ENCODE measurements around the gene NR2E1.
A peak's percentile ranks its signal among the peaks of the same experiment; 100 is the strongest.

NR2E1 gene

DNA sequence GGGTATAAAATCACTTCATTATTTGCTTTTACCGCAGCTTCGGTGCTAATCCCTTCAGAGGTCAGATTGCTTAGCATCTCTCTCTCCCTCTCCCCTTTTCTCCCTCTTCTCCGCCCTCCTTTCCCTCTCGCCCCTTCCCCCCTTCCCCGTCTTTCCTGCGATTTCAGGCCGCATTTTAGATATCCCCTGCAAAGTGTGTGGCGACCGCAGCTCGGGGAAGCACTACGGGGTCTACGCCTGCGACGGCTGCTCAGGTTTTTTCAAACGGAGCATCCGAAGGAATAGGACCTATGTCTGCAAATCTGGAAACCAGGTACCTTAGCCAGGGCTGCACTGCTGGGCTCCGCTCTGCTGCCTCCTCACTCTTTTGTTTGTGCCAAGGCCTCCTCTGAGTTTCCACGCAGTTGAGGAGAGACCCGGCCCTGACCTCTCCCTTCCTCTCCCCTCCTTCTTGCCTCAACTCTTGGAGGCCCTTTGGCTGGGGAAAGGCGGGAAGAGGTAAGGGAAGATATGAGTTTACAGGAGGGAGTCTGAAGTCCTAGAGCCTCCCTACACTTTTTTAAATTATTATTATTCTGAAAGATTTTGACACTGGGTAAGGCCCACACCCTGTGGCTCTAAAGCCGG, 5.6 kb downstream of the NR2E1 start:
- DNase-seq (ENCODE audit: low read depth): no peak

DNA sequence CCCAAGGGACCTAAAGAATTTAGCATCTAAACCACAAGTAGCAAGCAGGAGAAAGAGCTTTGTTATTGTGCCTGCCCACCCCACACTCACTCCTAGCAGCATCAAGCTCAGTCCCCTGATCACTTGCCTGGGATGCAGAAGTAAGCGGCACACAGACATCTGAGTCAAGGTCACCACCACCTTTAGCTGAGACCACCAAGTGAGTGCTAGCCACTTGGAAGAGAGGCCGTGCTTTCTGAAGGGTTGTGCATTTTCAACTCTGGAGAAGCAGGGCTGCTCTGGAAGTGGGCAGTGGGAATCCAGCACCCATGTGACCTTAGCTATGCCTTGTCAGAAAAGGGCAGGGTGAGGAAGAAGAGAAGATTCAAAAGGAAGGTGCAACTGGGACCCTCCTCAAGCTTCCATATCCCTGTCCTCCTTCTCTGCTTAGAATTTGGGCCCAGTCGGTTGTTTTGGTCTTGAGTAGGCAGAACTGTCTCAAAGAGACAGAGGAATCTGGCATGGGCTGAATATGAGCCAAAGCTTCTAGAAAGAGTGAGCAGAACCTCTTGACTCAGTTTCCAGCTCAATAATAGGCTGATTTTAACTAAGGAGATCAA, 6.2 kb downstream of the NR2E1 start:
- no peak for DNase-seq (ENCODE audit: low read depth)

DNA sequence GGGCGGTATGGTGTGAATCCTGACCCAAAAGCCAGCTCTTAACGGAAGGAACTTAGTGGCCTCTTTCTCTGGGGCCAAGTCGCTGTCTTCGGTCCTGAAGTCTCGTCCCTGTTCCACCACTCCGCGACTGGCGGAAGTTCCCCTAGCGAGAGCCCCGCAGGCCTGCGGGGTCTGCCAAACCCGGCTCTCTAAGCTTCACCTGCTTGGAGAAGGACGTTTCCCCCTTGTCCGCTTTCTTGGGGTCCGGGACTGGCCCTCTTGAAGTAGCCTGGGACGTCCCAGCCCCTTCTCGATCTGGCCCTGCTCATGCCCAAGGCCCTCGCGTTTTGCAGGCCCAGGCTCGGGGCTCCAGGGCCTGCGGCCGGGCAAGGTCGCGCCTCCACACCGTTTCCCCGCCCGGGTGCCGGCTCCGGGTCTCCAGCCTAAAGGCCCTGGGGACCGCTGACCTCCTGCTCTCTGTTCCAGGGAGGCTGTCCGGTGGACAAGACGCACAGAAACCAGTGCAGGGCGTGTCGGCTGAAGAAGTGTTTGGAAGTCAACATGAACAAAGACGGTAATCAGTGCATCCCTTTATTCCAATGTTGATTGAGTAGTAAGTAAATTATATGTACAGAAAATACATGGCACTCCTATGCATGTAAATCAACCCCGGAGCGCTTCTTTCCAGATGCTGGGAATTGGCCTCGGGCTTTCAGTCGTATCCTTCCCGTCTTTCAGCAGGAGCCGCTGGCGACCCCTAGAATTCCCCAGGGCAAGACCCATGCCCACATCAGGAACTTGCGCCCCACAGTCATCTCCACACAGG, 8.8 kb downstream of the NR2E1 start:
- DNase-seq (ENCODE audit: low read depth): peak; percentile 13

DNA sequence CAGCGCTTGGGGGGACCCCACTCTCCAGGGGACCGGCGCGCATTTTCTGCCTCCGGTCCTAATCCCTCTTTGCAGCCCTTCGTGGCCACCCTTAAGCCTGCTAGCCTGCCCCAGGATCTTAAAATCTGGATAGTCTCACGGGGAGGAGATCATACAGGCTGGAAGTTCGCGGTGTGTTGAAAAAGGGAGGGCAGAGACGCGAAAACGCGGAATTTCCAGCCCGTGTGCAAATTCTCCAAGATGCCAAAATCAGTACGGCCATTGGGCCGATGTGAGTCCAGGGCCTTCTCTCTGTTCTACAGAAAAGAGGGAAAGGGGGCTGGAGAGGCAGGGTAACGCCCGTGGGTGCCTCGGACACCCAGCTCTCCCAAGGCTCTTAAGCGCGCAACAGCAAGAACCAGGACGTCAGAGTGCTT, 9.4 kb downstream of the NR2E1 start:
- DNase-seq (ENCODE audit: low read depth): no peak

DNA sequence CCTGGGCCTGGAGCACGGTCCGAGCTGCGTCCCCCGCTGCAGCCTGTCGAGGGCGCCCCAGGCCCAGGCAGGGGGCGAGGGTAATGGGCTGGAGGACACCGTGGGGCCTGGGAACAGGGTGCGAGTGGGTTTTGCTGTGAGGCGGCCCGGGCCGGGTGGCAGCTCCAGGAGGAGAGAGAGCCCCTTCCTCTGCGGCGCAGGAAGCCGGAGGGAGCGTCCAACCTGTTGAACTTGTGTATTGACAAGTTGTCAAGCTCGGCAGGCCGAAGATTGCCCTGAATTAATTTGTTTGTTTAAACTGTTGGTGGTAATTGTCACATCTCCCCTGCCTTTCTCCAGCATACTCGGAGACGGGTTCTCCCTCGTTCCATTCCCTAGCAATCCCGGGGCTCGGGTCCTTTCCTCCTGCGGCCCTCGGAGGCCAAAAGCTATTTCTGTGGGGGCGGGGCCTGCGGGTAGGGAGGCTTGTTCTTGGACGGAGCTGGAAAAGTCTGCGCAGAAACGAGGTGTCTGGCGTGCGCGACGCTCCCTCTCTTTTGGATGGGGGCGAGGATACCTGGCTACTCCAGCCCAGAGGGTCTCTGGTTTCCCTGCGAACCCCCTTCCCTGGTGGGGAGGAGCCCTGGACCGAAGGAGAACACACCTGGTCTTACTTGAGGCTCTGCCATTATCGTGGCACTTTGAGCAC, 9.9 kb downstream of the NR2E1 start:
- no peak for DNase-seq (ENCODE audit: low read depth)

DNA sequence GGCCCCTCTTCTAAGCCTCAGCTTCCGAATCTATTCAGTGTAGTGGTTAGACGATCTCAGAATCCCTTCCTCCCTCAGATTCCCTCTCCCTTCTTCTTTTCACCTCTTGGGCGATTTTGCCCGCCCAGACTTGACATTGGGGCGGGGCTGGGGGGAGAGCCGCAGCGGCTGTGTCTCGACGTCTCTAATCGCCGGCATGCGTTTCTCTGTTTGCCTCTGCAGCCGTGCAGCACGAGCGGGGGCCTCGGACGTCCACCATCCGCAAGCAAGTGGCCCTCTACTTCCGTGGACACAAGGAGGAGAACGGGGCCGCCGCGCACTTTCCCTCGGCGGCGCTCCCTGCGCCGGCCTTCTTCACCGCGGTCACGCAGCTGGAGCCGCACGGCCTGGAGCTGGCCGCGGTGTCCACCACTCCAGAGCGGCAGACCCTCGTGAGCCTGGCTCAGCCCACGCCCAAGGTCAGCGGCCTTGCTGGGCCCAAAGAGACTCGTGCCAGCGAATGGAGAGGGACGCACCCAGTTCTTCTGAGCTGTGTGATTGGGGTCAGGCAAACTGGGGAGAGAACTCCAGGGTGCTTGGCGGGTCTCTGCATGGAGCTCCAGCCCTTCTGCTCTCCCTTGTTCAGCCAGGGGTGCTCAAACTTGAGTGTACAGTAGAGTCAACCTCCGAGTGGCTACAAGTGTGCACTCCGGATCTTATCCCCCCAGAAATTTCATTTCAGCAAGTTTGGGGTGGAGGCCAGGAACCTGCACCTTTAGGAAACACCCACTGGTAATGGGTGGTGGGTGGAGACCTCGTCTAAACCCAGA, 10.7 kb downstream of the NR2E1 start:
- DNase-seq (ENCODE audit: low read depth): no peak

DNA sequence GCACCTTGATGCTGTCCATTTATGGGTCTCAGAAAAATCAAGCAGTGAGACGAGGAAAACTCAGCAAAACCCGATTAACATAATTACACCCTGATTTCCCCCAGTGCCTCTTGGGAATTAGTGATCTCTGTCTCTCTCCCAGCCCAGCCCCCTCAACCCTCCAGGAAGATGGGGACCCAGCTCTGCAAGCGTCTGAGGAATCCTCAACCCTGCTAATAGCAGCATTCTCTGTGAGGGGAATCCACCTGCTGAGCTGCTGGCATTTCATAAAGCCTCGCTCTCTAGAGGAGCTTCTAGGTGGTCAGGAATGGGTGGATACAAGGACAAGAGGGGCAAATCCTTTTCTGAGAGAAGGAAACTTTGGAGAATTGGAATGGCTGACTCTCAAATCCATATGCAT, 13.9 kb downstream of the NR2E1 start:
- DNase-seq (ENCODE audit: low read depth): no peak

DNA sequence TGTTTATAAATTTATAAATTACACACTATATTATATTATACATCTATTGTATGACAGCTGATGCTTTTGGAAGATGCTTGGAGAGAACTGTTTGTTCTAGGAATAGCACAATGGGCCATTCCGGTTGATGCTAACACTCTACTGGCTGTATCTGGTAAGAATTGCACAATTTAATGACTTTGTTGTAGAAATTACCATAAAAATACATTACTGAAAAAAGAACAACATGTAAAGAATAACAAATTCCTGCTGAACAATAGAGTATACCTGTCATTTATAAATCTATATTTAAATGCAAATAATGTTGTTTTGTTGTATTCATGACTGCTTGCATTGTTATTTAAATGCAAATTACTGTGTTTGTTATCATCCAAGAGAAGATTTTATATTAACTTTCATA, 14.4 kb downstream of the NR2E1 start:
- no peak for DNase-seq (ENCODE audit: low read depth)

DNA sequence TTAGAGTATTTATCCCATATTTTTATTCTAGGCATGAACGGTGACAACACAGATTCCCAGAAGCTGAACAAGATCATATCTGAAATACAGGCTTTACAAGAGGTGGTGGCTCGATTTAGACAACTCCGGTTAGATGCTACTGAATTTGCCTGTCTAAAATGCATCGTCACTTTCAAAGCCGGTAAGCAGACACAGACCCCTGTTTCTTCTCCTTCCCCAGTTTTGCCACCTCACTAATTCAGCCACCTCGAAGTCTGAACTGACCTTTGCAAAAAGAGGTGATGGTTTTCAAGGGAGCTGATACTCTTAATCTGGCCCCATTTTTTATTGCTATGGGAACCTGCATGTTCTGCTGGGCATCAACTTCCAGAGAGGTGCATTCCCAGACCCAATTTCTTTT, 15.0 kb downstream of the NR2E1 start:
- DNase-seq (ENCODE audit: low read depth): no peak

DNA sequence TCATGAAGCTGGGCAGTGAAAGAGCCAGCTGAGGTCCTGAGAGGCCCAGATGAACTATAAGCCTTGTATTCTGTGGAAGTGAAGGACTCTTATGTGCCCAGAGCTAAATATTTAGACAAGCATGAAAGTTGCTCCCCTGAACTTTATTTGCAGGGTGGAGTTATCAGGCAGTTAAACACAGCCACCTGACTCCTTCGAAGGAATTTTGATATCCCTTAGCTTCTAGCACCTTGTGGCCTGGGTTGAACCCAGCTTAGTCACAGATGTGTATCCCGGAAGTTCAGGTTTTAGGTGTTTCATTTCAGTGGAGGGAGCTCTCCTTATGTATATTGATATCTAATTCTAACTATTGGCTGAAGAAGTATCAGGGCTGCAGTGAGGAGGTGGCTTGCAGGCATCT, 20.4 kb downstream of the NR2E1 start:
- no peak for DNase-seq (ENCODE audit: low read depth)

DNA sequence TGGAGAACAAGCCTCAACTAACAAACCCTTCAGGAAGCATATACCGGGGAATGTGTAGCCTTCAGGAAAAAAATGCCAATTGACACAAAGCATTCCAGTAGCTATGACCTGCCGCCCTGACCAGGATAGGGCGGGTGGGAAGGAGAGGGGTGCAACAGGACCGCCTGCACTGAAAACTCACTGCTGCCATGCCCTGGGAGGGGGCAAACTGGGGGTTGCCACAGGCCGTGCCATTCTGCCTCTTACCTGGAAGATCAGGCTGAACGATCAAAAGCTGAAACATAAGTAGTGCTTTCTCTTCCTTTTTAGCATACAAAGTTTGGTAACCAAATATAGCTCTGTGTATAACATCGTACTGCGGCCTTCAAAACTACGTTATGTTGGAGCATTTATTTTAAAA, 21.7 kb downstream of the NR2E1 start:
- no peak for DNase-seq (ENCODE audit: low read depth)

DNA sequence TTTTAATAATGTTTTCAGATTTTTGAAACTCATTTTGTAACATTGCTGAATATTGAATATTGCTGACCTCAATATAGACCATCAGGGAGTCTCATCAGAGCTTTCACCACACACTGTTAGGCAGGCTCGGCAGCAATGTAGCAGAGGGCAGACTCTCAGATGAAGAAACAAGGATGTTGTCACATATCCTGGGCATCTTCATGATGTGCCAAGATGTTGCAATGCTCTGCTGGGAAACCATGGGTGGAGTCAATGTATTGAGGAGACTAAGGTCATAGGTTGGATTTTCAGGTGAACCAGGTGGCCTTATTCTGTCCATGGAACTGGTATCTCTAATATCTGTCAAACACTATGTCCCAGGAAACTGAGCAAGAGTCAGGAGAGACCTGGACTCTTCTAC, 27.3 kb downstream of the NR2E1 start:
- no peak for DNase-seq (ENCODE audit: low read depth)

DNA sequence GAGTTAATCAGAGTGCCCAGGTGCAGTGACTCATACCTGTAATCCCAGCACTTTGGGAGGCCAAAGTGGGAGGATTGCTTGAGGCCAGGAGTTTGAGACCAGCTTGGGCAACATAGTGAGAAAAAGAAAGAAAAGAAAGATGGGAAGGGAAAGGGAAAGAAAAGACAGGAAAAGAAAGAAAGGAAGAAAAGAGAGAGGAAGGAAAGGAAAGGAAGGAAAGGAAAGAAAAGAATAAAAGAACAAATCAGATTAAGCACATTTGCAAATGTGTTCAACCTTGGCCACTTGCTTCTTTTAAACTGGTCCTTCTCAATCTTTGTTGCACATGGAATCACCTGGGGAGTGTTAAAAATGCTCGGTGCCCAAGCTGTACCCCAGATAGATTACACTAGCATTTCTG, 28.0 kb downstream of the NR2E1 start:
- DNase-seq (ENCODE audit: low read depth): no peak

DNA sequence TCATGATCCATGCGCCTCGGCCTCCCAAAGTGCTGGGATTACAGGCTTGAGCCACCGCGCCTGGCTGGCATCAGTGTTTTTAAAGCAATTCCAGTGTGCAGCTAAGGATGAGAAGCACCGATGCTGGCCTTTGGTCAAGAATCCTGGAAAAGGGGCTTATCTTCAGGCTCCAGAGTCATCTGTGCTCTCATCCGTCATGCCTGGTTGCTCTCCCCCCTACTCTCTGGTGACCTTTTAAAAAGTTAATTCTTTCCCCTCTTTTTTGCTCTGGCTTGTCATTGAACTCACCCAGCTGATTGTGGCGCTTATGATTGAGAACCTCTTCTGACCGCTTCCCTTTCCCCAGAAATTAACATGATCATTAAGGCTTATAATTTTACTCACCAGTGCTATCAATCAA, 28.7 kb downstream of the NR2E1 start:
- DNase-seq (ENCODE audit: low read depth): no peak

DNA sequence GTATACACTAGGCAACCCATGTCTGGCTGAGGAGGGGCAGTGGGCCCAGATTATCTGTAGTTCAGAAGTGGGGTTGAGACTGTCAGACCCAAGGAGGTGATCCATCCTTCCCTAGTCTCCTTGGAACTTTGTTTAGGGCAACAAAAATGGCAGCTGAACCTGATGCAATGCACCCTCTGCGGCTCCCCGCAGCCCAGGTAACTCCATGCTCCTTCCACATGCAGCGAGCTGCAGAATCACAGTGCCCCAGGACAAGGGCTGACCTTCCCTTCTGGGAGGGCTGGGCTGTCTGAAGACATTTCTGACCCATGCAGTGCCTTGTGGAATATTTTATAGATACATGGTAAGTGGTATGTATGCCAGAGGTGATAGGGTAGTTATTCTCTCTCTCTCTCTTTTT, 29.4 kb downstream of the NR2E1 start:
- DNase-seq (ENCODE audit: low read depth): no peak

DNA sequence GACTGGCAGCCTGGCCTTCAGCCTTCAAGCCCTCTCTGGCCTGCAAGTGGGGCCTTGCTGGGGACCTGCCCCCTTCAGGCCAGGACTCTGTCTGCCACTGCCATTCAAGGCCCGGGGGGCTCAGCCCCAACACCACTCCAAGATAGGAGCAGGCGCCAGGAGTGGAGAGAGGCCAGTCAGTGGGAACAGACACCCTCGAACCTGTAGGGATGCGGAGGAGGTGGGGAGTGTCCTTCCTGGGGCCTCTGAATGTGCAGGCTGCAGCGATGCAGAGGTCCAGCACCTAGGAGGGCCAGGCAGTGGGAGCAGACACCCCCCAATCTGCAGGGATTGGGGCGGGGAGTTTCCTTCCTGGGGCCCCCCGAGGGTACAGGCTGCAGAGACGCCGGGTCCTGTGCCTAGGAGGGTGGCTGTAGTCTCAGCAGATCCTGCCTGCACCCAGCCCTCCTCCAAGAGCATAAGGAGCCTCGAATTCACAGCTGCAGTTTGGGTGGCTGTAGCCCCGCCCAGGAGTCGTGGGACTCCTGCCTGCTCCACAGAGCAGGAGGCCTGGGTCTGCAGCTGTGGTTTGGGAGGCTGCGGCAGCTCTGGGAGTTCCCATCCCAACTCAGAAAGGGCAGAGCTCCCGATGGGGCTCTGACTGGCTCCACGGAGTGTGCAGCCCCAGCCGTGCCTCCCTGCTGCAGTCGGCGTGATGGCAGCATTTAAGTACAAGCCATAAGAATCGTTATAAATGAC, 33.1 kb downstream of the NR2E1 start:
- no peak for DNase-seq (ENCODE audit: low read depth)

DNA sequence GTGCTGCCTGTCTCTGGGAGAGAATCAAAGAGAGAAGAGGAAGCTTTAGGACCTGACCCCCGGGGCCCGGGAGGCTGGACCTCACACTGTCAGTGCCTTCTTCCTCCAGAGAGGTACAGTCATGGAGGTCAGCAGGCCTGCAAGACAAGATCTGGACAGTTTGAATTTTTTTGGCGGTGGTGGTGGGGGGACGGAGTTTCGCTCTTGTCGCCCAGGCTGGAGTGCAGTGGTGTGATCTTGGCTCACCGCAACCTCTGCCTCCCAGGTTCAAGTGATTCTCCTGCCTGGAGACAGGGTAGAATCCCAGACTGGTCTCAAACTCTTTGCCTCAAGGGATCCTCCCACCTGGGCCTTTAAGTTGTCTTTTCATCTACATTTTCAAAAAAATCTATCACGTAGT, 34.4 kb downstream of the NR2E1 start:
- DNase-seq (ENCODE audit: low read depth): no peak

DNA sequence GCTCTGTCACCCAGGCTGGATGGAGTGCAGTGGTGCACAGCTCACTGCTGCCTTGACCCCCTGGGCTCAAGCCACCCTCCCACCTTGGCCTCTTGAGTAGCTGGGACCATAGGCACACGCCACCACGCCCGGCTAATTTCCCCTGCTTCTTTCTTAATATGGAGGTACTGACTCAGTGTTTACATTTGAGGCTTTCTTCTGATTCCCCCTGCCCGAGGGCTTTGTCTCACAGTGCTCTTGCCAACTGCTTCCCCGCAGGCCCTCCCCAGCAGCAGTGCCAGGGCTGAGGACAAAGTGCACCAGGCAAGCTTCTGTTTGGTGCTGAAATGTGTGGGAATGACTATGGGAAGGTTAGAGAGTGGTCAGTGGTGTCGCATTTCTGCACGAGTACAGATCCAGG, 34.8 kb downstream of the NR2E1 start:
- DNase-seq (ENCODE audit: low read depth): no peak

DNA sequence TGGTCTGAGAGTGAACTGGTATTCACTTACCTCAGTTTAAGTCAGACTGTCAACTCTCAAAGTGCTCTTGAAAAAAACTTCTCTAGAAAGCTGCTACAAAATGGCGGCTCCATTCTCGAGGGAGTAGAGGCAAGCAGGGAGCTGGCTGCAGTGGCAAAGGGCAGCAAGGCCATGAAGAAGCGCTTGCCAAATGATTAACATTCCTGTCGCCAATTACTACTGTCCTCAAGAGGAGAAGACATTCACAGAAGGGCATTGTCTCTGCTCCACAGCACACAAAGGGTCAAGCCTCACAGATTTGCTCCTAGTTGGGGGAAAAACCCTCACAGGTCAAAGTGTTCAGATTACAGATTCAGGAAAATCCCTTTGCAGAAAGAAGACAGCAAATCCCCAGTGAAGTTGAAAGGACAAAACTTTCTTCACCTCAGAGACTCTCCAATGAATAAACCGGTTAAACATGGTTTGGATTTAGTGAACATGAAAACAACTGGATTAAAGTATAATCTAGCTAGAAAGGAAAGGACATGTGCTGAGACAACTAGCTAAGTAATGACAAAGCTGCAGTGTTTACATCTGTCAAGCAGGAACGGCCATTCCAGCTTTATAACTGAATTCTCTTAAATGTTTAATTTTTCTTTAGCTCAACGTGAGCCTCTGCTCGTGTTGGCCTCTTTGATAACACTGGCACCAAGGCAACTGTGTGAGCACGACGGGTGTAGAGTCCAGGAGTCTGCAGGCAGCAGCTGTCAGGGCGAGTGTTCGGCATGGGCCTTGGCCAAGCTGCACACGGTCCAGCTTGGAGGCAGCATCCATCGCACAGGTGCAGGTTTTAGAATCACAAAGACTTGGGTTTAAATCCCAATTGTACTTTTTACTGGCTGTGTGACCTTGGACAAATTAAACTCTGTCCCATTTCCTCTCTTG, 37.6 kb downstream of the NR2E1 start:
- DNase-seq (ENCODE audit: low read depth): no peak

DNA sequence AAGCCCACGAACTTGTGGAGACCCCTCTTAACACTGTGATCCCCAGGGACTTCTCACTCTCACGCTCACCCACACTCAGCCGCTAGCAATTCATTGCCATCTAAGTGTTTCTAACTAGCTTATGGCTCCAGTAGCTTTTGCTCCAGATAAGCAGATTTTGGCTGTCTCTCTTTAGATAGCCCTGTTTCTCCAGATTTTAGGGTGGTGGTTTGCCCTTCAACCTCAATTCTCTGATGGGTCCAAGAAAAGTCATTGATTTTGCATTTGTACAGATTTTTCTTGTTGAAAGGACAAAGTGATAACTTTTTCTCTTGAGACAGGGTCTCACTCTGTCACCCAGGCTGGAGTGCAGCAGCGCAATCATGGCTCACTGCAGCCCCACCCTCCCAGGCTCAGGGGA, 41.2 kb downstream of the NR2E1 start:
- DNase-seq (ENCODE audit: low read depth): no peak
